Measurements from ENCODE around the gene IFITM10. TPM values are rescaled to one million over a fixed set of nuclear protein-coding genes. Genes with fewer than 3 reads are reported as not detected.

The IFITM10 gene
- total and polyA plus RNA-seq, 9 of the 15 experiments (the other 6 are each of a cell fraction or from before 2014, with no cell fraction given) = 0.08 to 0.13 (median 0.09) TPM; not detected in 6

DNA sequence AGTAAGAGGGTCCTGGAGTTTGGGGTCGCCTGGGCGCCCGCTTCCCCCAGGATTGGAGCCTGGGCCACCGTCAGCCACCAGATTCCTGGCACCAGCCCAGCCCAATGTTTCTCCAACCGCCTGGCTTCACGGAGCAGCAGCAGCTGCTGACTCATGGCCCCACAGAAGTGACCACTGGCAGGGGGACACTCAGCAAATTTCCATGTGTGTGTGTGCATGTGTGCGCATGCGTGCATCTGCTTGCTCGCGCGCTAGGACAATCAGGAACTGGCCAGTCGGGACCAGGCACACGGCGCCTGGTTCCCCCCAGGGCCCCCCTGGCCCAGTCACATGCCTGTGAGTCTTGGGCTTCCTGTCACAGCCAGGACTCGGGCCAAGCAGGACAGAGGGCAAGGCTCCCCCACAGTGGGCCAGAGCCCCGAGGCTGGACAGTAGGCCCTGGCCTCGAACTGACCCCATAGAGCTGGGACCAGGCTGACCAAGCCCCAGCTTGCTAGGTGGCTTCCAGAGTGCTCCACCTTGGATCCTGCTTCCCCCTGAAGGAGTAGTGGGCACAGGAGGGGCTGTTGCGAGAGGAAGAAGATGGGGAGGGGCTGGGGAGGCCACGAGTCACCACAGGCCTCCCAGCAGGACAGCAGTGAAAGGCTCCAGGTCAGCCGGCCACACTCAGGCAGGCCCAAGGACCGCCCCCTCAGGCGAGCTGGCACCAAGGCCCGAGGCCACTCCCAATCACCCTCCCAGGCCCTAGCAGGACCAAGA lies 10.1 kb upstream of the IFITM10 start (continued):
- TF ChIP-seq, protein P1, sequence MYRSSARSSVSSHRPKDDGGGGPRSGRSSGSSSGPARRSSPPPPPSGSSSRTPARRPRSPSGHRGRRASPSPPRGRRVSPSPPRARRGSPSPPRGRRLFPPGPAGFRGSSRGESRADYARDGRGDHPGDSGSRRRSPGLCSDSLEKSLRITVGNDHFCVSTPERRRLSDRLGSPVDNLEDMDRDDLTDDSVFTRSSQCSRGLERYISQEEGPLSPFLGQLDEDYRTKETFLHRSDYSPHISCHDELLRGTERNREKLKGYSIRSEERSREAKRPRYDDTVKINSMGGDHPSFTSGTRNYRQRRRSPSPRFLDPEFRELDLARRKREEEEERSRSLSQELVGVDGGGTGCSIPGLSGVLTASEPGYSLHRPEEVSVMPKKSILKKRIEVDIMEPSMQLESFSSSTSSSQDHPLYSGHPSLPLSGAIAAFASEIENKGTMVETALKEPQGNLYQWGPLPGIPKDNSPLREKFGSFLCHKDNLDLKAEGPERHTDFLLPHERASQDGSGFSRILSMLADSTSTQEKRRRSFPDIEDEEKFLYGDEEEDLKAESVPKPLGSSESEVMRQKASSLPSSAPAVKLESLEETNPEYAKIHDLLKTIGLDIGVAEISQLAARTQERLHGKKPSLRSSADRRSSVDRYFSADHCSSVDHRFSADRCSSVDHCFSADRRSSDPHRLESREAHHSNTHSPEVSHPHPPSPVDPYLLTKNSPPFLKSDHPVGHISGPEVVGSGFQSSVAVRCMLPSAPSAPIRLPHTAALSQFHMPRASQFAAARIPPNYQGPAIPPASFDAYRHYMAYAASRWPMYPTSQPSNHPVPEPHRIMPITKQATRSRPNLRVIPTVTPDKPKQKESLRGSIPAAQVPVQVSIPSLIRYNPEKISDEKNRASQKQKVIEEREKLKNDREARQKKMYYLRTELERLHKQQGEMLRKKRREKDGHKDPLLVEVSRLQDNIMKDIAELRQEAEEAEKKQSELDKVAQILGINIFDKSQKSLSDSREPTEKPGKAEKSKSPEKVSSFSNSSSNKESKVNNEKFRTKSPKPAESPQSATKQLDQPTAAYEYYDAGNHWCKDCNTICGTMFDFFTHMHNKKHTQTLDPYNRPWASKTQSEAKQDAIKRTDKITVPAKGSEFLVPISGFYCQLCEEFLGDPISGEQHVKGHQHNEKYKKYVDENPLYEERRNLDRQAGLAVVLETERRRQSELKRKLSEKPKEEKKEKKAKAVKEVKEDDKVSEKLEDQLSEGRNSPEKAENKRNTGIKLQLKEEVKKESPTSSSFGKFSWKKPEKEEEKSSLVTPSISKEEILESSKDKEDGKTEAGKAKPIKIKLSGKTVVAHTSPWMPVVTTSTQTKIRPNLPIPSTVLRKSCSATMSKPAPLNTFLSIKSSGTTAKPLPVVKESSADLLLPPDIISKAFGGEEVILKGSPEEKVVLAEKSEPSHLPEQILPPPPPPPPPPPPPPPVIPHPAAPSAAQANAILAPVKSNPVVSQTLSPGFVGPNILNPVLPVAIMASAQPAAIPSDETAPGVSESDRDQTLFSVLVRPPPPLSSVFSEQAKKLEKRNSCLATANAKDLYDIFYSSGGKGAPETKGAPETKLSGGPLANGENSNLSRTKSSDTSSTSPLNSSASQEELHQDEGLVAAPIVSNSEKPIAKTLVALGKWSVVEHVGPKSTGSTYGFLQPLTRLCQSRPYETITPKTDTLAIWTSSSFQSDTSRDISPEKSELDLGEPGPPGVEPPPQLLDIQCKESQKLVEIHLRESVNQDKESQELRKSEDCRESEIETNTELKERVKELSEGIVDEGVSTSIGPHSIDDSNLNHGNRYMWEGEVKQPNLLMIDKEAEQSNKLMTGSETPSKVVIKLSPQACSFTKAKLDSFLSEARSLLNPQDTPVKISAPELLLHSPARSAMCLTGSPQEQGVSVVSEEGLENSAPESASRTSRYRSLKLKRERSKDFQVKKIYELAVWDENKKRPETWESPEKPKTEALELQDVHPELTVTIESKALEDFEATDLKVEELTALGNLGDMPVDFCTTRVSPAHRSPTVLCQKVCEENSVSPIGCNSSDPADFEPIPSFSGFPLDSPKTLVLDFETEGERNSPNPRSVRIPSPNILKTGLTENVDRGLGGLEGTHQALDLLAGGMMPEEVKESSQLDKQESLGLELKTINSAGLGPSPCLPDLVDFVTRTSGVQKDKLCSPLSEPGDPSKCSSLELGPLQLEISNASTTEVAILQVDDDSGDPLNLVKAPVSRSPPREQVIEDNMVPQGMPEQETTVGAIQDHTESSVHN (IDR thresholded peaks at IDR 0.05; ENCODE audit: borderline replicate concordance in 1 of 2, low read depth in 1 of 2) = no peak
- peak; percentile 76 for TF ChIP-seq ZNF592 (IDR thresholded peaks at IDR 0.05)
- no peak for TF ChIP-seq NCOR1 (IDR thresholded peaks at IDR 0.05)

Data from K562 (cell line).